ENCODE measurements around the gene REV3L. TPM values are rescaled to one million over a fixed set of nuclear protein-coding genes. Genes with fewer than 3 reads are reported as not detected.

REV3L gene
- total and polyA plus RNA-seq, 9 of the 15 experiments (the other 6 are each of a cell fraction or from before 2014, with no cell fraction given) = 5.5 to 24.4 (median 14.4) TPM

- TF ChIP-seq, protein P1, sequence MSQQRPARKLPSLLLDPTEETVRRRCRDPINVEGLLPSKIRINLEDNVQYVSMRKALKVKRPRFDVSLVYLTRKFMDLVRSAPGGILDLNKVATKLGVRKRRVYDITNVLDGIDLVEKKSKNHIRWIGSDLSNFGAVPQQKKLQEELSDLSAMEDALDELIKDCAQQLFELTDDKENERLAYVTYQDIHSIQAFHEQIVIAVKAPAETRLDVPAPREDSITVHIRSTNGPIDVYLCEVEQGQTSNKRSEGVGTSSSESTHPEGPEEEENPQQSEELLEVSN (IDR thresholded peaks at IDR 0.05; ENCODE audit: borderline replicate concordance in 1 of 2, extremely low read depth in 1 of 2, insufficient read depth in 1 of 2, insufficient read length in 1 of 2, low read depth in 1 of 2, low read length in 1 of 2, poor library complexity in 1 of 2, severe bottlenecking in 1 of 2) = peak in 1 of 2 experiments; percentile 74
- TF ChIP-seq ZC3H11A (IDR thresholded peaks at IDR 0.05; ENCODE audit: low read depth, low read length) (no peak), SIN3B (IDR thresholded peaks at IDR 0.05; ENCODE audit: low read depth) (no peak), CCAR2 (IDR thresholded peaks at IDR 0.05; ENCODE audit: low read depth, low read length) (no peak), SRSF1 (IDR thresholded peaks at IDR 0.05; ENCODE audit: low read depth, low read length) (no peak), ZNF140 (CRISPR knock-in tag; IDR thresholded peaks at IDR 0.05) (no peak), RBM34 (IDR thresholded peaks at IDR 0.05; ENCODE audit: borderline replicate concordance, insufficient read depth, low read length) (no peak), PML (IDR thresholded peaks at IDR 0.05; ENCODE audit: low read length) (no peak), NFIX (CRISPR knock-in tag; IDR thresholded peaks at IDR 0.05; ENCODE audit: low read depth) (no peak), SFPQ (IDR thresholded peaks at IDR 0.05; ENCODE audit: low read depth, low read length) (no peak), KDM5B (IDR thresholded peaks at IDR 0.05; ENCODE audit: insufficient replicate concordance, low read depth, low read length) (peak; percentile 64), PRPF4 (IDR thresholded peaks at IDR 0.05; ENCODE audit: insufficient read depth, low read depth, low read length, poor library complexity, severe bottlenecking) (no peak), SMARCA4 (IDR thresholded peaks at IDR 0.05) (no peak), CEBPB (tag; IDR thresholded peaks at IDR 0.05) (no peak), KHSRP (IDR thresholded peaks at IDR 0.05) (no peak), POLR2G (IDR thresholded peaks at IDR 0.05; ENCODE audit: low read depth, low read length) (peak; percentile 65), XRCC5 (IDR thresholded peaks at IDR 0.05; ENCODE audit: low read depth, low read length) (0 out of 2 replicates have a peak, but pooled peaks have one; percentile 17), NFE2 (IDR thresholded peaks at IDR 0.05; ENCODE audit: low read depth) (no peak), SAFB (IDR thresholded peaks at IDR 0.05; ENCODE audit: borderline replicate concordance, low read depth, low read length) (peak; percentile 86), ZSCAN32 (CRISPR knock-in tag; IDR thresholded peaks at IDR 0.05) (no peak), CAMTA2 (CRISPR knock-in tag; conservative IDR thresholded peaks at IDR 0.05) (no peak), ZNF77 (CRISPR knock-in tag; IDR thresholded peaks at IDR 0.05) (no peak), TBP (optimal IDR thresholded peaks at IDR 0.05; ENCODE audit: low read depth, low read length) (peak; percentile 21), ZNF561 (CRISPR knock-in tag; conservative IDR thresholded peaks at IDR 0.05) (no peak)
- TF ChIP-seq, protein P2, sequence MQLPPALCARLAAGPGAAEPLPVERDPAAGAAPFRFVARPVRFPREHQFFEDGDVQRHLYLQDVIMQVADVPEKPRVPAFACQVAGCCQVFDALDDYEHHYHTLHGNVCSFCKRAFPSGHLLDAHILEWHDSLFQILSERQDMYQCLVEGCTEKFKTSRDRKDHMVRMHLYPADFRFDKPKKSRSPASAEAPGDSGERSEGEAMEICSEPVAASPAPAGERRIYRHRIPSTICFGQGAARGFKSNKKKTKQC (CRISPR knock-in tag; IDR thresholded peaks at IDR 0.05) = no peak
Observed at GRCh38 chr6:111482188-111482958, 645 bp downstream of the REV3L start (continued).
